GM19372 (cell line): ENCODE results near the gene CALML6.

Experiments used
- ATAC-seq: cut with Tn5 transposase; IDR thresholded peaks from one replicate; pipeline ENCODE4 v1.9.1; 2021; ENCODE audit warnings: mild to moderate bottlenecking, low read depth, moderate library complexity; ENCODE audit not compliant: unreplicated experiment

CALML6 gene

GRCh38 chr1:1891349-1892078 is 23.5 kb upstream of the CALML6 start:
- peak; percentile 13 for ATAC-seq

DNA sequence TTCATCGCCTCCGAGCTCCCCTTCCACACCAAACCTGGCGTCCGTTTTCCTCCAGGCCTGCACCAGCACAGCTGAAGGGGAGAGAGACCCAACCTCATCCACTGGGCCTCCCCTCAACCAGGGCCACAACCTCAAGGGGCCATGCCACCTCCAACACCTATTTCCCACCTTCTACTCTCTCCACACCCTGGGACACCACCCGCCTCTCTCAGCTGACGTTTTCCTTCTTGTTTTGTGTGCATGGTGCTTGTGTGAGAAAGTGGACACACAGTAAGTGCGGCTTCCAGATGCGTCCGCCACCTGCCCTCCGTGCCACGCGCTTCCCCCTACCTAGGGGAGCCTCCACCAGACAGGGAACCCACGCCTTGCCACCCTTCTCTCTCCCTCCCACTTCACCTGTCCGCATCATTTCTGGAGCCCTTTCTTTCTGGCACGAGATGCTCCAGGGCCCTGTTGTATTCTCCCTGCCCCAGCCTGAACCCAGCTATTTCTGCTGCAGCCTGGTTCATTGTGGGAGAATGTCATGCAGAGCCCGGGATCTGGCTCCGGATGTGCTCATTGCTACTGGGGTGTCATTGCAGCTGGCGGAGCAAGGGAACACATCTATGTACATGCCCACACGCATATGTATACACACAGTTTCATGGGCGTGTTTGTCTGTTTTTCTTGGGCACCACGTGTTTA is 22.8 kb upstream of the CALML6 start:
- no peak for ATAC-seq

GRCh38 chr1:1892763-1893120 is 22.3 kb upstream of the CALML6 start:
- ATAC-seq, result no peak

DNA sequence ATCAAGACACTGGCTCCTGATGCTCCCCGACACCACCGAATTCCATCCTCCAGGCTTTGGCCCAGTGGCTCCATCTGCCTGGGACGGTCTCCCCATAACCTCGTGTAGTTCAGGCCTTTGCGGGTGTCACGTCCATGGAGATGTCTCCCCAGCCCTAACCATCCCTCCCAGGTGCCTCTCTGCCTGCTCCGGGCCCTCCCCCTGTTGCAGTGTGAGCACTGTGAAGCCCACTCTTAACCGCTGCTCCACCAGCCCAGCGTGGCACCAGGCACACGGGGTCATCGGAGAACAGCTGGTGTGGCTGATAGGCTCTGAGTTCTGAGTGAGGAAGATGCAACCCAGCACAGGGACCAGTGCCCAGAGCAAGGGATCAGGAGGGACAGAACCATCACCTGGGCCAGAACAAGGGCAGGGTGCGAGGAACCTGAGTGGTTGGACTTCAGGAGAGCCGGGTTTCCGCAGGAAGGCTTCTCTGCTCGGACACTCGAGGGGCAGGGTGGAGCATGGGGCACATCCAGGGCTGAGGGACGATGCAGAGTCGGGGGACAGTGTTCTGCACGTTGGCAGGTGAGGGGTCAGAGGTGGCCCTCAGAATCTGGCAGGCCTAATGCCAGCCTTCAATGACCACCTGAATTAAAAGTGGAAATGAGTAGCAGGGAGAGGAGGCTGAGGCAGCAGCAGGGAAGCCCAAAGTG is 21.6 kb upstream of the CALML6 start:
- no peak for ATAC-seq

GRCh38 chr1:1893997-1894353 is 21.1 kb upstream of the CALML6 start:
- no peak for ATAC-seq

GRCh38 chr1:1894354-1895059 is 20.6 kb upstream of the CALML6 start:
- ATAC-seq, result no peak

DNA sequence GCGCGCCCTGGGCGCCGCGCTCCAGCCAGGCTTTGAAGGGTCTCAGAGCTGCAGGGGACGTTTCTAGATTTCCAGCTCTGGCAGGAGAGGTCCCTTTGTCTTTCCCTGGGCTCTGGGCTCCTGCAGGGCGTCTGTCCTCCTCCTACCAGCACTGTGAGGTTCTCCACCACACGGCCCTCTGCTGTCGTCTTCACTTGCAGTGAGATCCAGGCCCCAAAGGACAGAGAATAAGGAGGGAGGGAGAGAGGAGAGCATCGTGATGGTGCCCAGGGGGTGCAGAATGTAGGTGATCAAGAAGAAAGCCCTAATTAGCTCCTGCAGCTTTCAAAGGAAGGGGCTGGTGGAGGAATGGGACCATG is 20.0 kb upstream of the CALML6 start:
- no peak for ATAC-seq

DNA sequence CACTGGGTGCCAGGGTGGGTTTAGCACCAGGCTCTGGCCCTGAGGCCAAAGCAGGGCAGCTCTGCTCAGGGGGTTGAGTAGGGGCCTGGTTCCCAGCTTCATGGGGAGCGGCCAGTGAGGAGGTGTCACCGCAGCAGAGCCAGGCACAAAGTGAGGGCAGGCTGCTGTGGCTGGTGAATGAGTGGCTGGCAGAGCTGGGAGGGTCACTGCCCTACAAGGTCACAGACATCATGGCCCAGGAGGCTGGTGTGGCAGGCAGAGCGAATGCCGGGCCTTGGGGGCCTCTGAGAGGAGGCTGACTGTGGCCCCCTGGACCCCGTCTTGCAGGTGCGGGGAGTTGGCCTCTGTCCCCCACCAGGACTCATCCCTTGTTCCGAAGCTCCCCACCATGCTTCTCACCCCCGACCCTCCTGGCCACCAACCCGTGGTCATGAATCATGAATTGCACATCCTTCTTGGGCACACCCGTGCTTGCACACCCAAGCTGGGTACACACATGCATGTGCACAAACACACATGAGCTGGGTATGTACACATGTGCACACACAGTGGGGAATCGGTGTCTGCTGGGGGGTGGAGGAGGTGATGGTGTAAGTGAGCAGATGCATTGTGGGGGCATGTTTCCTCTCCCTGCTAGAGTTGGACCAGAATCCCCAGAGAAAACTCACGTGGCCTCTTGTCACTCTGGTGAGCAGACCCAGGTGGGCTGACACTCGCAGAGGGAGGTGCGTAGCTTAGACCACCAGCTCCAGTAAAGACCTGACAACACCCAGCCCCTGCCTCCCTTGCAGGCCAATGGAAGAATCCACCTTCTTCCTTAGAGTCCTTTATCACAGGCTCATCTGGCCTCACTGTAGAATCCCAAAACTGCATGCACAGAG is 19.4 kb upstream of the CALML6 start:
- no peak for ATAC-seq

DNA sequence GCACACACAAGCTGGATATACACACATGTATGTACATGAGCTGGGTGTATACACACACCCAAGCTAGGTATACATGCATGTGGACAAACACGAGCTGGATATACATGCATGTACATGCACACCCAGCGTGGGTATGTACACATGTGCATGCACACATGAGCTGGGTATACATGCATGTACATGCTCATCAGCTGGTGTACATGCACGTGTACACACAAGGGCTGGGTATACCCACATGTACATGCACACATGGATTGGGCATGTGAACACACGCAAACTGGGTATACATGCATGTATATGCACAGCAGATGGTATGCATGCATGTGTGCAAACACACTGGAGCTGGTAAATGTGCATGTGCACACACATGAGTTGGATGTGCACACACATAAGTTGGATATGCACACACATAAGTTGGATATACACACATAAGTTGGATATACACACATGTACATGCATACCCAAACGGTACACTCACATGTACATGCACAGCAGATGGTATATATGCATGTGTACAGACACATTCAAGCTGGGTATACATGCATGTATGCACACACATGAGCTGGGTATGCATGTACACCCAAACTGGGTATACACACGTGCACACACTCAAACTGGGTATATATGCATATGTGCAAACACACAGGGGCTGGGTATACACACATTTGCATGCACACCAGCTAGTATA is 16.7 kb upstream of the CALML6 start:
- ATAC-seq, result no peak

GRCh38 chr1:1899266-1899966 is 15.6 kb upstream of the CALML6 start:
- no peak for ATAC-seq

DNA sequence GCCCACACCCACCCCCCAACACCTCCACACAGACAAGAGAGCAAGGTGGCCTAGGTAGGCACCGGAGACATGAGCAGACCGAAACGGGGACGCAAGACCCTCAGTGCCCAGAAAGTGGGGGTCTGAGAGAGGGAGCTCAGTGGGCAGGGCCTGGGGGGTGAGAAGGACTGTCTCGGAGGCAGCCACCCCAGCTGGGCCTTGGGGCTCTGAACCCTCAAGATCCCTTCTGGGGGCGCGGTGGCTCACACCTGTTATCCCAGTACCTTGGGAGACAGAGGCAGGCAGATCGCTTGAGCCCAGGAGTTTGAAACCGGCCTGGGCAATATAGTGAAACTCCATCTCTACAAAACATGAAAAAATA is 15.1 kb upstream of the CALML6 start:
- ATAC-seq, result no peak

DNA sequence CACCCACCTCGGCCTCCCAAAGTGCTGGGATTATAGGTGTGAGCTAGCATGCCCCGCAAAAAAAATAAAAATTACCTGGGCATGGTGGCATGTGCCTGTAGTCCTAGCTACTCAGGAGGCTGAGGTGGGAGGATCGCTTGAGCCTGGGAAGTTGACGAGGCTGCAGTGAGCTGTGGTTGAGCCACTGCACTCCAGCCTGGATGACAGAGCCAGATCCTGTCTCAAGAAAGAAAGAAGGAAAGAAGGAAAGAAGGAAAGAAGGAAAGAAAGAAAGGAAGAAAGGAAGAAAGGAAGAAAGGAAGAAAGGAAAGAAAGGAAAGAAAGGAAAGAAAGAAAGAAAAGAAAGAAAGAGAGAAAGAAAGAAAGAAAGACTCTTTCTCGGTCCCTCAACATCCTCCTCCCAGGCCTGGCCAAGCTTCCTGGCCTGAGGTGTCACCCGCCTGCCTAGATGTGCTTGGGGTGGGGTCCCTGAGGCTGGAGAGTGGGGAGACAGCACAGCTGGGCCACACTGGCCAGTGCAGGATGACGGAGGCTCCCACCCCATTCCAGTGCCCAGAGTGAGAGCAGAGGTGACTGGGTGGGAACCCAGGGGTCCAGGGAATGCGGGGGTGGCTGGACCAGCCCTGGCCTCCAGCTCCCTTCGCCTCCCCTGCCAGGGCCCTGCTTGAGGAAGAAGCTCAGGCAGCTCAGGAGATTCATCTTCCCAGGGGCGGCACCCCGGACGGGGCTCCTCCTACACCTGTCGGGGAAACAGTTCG is 14.0 kb upstream of the CALML6 start:
- no peak for ATAC-seq

- no peak for ATAC-seq
These were observed 13.3 kb upstream of the CALML6 start for GRCh38 chr1:1901641-1902294.

DNA sequence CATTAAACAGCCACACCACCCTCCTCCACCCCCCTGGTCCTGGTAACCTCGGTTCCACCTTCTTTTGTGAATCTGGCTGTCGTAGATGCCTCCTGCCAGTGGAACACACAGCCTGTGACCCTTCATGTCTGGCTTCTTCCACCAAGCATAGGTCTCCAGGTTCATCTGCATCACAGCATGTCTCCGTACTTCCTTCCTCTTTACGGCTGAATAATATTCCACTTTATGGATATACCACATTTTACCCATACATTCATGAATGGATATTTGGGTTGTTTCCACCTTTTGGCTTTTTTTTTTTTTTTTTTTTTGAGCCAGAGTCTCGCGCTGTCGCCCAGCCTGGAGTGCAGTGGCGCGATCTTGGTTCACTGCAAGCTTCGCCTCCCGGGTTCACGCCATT is 11.8 kb upstream of the CALML6 start:
- no peak for ATAC-seq

DNA sequence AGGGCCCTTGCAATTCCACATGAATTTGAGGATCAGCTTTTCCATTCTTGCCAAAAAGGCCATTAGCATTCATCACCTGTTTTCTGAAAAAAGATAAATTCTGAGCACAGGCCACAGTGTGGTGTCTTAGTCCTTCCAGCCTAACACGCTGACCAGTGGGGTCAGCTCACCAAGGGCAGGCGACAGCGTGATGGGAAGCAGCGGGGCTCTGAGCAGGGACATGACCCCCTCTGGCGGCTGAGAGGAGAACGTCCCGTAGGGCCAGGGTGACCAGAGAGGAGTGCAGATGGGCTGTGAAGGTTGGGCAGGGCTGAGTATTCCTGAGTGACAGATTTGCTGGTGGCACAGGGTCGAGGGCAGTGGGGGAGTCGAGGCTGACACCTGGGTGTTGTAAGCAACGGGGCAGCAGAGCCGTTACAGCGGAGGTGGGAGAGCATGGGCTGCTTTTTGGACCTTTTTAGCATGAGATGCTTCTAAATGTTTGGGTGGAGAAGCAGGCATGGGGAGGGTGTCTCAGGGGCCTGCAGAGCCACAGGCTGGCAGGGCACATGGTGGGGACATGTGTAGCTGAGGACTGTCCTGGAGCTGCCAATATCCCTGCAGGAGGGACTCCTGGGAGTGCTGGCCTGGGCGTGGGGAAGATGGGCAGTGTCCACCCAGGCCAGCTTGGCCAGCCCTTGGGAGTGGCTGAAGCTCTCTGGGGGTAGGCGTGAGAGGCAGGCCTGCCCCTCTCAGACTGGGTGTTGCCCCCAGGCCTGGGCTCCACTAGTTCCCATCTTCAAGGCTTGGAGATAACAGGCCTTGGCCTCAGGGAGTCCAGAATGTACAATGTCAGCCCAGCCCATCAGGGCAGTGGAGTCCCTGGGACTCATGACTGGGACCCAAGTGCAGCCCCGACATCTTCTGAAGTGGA is 8.6 kb upstream of the CALML6 start:
- no peak for ATAC-seq

DNA sequence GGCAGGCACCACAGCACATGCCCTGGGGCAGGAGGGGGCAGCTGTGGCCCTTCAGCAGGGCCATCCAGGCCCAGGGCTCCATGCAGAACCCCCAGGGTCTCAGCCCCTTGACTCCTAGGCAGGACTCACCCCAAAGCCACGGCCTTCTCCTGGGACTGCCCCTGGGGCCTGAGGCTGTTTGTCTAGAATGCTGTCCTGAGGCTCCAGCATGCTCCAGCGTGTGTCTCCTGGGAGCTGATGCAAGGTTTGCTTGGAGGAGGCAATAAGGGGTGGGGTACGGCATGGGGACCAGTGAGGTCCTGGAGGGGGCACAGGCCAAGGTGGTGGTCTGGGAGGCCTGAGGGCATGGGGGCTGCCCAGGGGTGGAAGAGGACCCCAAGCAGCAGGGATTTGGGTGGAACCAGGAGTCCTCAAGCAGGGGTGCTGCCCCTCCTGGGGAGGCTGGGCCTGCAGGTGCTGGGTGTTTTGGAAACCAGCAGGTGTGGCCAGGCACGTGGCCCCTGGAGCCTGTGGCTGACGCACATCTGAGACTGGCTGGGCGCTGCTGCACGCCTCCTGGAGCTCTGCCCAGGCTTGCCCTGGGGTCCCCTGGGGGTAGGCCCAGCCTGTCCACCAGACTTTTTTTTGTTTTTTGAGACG is 7.8 kb upstream of the CALML6 start:
- no peak for ATAC-seq

- ATAC-seq, result no peak
These were observed 6.6 kb upstream of the CALML6 start for GRCh38 chr1:1908506-1908791.
